SK-N-SH treated with all-trans-retinoic acid at 6 μM for 48 hours (cell line): ENCODE results near the gene PLA2R1.

ENCODE experiments used
- ATAC-seq: fragments of 200-7000 bp; cut with Tn5 transposase; 3 replicates; pipeline ENCODE4 v1.9.1; 2020; ENCODE audit warnings: mild to moderate bottlenecking, moderate library complexity
- CREB5 ChIP-seq: fragments of 250-450 bp; sonication (Bioruptor Pico); IDR thresholded peaks from 2 replicates; pipeline ENCODE4 v1.5.1; 2020; ENCODE audit warnings: low read depth, mild to moderate bottlenecking, moderate library complexity
- CSDC2 ChIP-seq: fragments of 250-450 bp; sonication (Bioruptor Pico); IDR thresholded peaks from 2 replicates; pipeline ENCODE4 v1.5.0; 2020; ENCODE audit warnings: mild to moderate bottlenecking, moderate library complexity
- ISL1 ChIP-seq: fragments of 250-450 bp; sonication (Bioruptor Pico); IDR thresholded peaks from 2 replicates; pipeline ENCODE4 v2.1.2; 2022; ENCODE audit warnings: mild to moderate bottlenecking, moderate library complexity
- PATZ1 ChIP-seq: fragments of 250-450 bp; sonication (Bioruptor Pico); IDR thresholded peaks from 2 replicates; pipeline ENCODE4 v1.8.0; 2020; ENCODE audit warnings: mild to moderate bottlenecking, moderate library complexity, borderline replicate concordance
- POU6F1 ChIP-seq: fragments of 250-450 bp; sonication (Bioruptor Pico); IDR thresholded peaks from 2 replicates; pipeline ENCODE4 v1.8.0; 2021; ENCODE audit warnings: low read depth, mild to moderate bottlenecking, moderate library complexity, borderline replicate concordance
- PPARA ChIP-seq: fragments of 250-450 bp; sonication (Bioruptor Pico); IDR thresholded peaks from 2 replicates; pipeline ENCODE4 v1.5.0; 2020; ENCODE audit warnings: mild to moderate bottlenecking, borderline replicate concordance
- SNAI2 ChIP-seq: fragments of 250-450 bp; sonication (Bioruptor Pico); IDR thresholded peaks from 2 replicates; pipeline ENCODE4 v1.5.0; 2020; ENCODE audit warnings: mild to moderate bottlenecking, moderate library complexity
- TOX ChIP-seq: fragments of 250-450 bp; sonication (Bioruptor Pico); IDR thresholded peaks from 2 replicates; pipeline ENCODE4 v1.8.0; 2021; ENCODE audit warnings: mild to moderate bottlenecking, moderate library complexity, borderline replicate concordance
- TSHZ2 ChIP-seq: fragments of 250-450 bp; sonication (Bioruptor Pico); IDR thresholded peaks from 2 replicates; pipeline ENCODE4 v1.5.0; 2020; ENCODE audit warnings: mild to moderate bottlenecking, moderate library complexity
- ZC3H10 ChIP-seq: fragments of 250-450 bp; sonication (Bioruptor Pico); IDR thresholded peaks from 2 replicates; pipeline ENCODE4 v1.5.1; 2021; ENCODE audit warnings: mild to moderate bottlenecking, moderate library complexity
- ZFP3 ChIP-seq: fragments of 250-450 bp; sonication (Bioruptor Pico); IDR thresholded peaks from 2 replicates; pipeline ENCODE4 v1.5.0; 2020; ENCODE audit warnings: mild to moderate bottlenecking, moderate library complexity
- ZFP30 ChIP-seq: fragments of 450-650 bp; formaldehyde crosslinking; IDR thresholded peaks from 2 replicates; pipeline ENCODE4 v1.5.0; 2022; ENCODE audit warnings: mild to moderate bottlenecking, moderate library complexity
- ZNF565 ChIP-seq: fragments of 450-650 bp; formaldehyde crosslinking; conservative IDR thresholded peaks from 2 replicates; pipeline ENCODE4 v1.5.0; 2020; ENCODE audit warnings: low read depth, mild to moderate bottlenecking, moderate library complexity
- ZNF8 ChIP-seq: fragments of 450-650 bp; formaldehyde crosslinking; IDR thresholded peaks from 2 replicates; pipeline ENCODE4 v1.5.0; 2020; ENCODE audit warnings: mild to moderate bottlenecking, moderate library complexity

Gene PLA2R1

GRCh38 chr2:160077912-160078810 lies 15.7 kb upstream of the PLA2R1 start:
- no peak for TF ChIP-seq CREB5 (CRISPR knock-in tag)
- ATAC-seq, result no peak

DNA sequence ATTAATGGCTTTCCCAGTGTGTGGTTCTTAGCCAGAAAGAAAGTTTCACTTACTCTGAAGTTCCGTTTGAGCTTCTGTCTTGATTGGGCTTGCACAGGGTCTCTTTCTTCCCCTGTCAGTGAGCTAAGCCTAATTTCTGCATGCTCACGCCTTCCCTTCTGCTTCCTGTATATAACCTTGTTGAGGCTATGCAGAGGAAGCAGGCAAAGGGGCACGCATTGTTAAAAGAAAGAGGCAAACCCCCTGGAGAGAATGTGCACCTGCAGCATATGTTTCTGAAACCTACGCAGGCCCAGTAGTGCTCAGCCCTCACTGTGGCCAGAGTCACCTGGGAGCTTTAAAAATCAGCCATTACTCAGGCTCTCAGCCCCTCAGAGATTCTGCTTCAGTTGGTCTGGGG lies 14.5 kb upstream of the PLA2R1 start:
- TF ChIP-seq TOX (CRISPR knock-in tag) (no peak), ZC3H10 (CRISPR knock-in tag) (no peak), POU6F1 (CRISPR knock-in tag) (no peak), ISL1 (CRISPR knock-in tag) (no peak), TSHZ2 (no peak), SNAI2 (CRISPR knock-in tag) (no peak), ZFP3 (no peak)
- no peak for ATAC-seq

GRCh38 chr2:160076241-160076640 lies 13.8 kb upstream of the PLA2R1 start:
- TF ChIP-seq ZNF8 (CRISPR knock-in tag) (no peak), ZNF565 (CRISPR knock-in tag) (no peak), ISL1 (CRISPR knock-in tag) (no peak), POU6F1 (CRISPR knock-in tag) (no peak), CSDC2 (CRISPR knock-in tag) (no peak), TSHZ2 (no peak), PPARA (CRISPR knock-in tag) (no peak), SNAI2 (CRISPR knock-in tag) (no peak), ZFP30 (no peak), CREB5 (CRISPR knock-in tag) (no peak), PATZ1 (CRISPR knock-in tag) (no peak)
- TF ChIP-seq, all 23 proteins: peak for 0
- ATAC-seq, result no peak
